ENCODE results near the gene INO80C.
"Not testable (repeated sequence)": the region's sequence is repeated elsewhere in the genome, so short reads cannot be mapped to it uniquely, and the experiment has no call there.

The INO80C gene

GRCh38 chr18:35487525-35487924 is 10.2 kb downstream of the INO80C start:
- peaks cover 25% of the 10 kb centered on the region for H3K4me1 ChIP-seq (ENCODE audit: insufficient read depth, low read length)
- H3K36me3 ChIP-seq (ENCODE audit: insufficient read depth, low read length); H3K9me3 ChIP-seq (ENCODE audit: control insufficient read depth, insufficient read depth, low read length); H3K9ac ChIP-seq (ENCODE audit: low read depth, low read length): not testable (repeated sequence)

GRCh38 chr18:35485852-35486251 is 11.9 kb downstream of the INO80C start:
- Histone ChIP-seq H3K4me1 (ENCODE audit: insufficient read depth, low read length) (peaks cover 12% of the 10 kb centered on the region), H3K9ac (ENCODE audit: low read depth, low read length) (no peak overlapping the region), H3K9me3 (ENCODE audit: control insufficient read depth, insufficient read depth, low read length) (no peaks in the 10 kb centered on the region), H3K36me3 (ENCODE audit: insufficient read depth, low read length) (0 out of 2 replicates have a peak, but pooled peaks cover 2% of the 10 kb centered on the region)

- Histone ChIP-seq H3K4me1 (ENCODE audit: insufficient read depth, low read length) (no peaks in the 10 kb centered on the region; the same call in 1 of the 2 replicates), H3K36me3 (ENCODE audit: insufficient read depth, low read length) (0 out of 2 replicates have a peak, but pooled peaks cover 2% of the 10 kb centered on the region), H3K9ac (ENCODE audit: low read depth, low read length) (no peak overlapping the region), H3K9me3 (ENCODE audit: control insufficient read depth, insufficient read depth, low read length) (no peaks in the 10 kb centered on the region)
These were observed 13.7 kb downstream of the INO80C start for GRCh38 chr18:35484034-35484433.

GRCh38 chr18:35481960-35482366 is 15.8 kb downstream of the INO80C start:
- Histone ChIP-seq H3K36me3 (ENCODE audit: insufficient read depth, low read length) (0 out of 2 replicates have a peak, but pooled peaks cover 2% of the 10 kb centered on the region), H3K4me1 (ENCODE audit: insufficient read depth, low read length) (no peaks in the 10 kb centered on the region; the same call in 1 of the 2 replicates), H3K9me3 (ENCODE audit: control insufficient read depth, insufficient read depth, low read length) (no peaks in the 10 kb centered on the region), H3K9ac (ENCODE audit: low read depth, low read length) (no peak overlapping the region)

GRCh38 chr18:35479911-35480586 is 17.7 kb downstream of the INO80C start:
- Histone ChIP-seq H3K36me3 (ENCODE audit: insufficient read depth, low read length) (0 out of 2 replicates have a peak, but pooled peaks cover 2% of the 10 kb centered on the region), H3K9me3 (ENCODE audit: control insufficient read depth, insufficient read depth, low read length) (no peaks in the 10 kb centered on the region), H3K9ac (ENCODE audit: low read depth, low read length) (no peak overlapping the region), H3K4me1 (ENCODE audit: insufficient read depth, low read length) (no peaks in the 10 kb centered on the region)

- Histone ChIP-seq H3K9ac (ENCODE audit: low read depth, low read length) (no peak overlapping the region), H3K36me3 (ENCODE audit: insufficient read depth, low read length) (0 out of 2 replicates have a peak, but pooled peaks cover 2% of the 10 kb centered on the region), H3K9me3 (ENCODE audit: control insufficient read depth, insufficient read depth, low read length) (no peaks in the 10 kb centered on the region), H3K4me1 (ENCODE audit: insufficient read depth, low read length) (no peaks in the 10 kb centered on the region)
These were observed 19.0 kb downstream of the INO80C start for GRCh38 chr18:35478520-35479435.

- Histone ChIP-seq H3K9me3 (ENCODE audit: control insufficient read depth, insufficient read depth, low read length) (no peaks in the 10 kb centered on the region), H3K4me1 (ENCODE audit: insufficient read depth, low read length) (no peaks in the 10 kb centered on the region), H3K9ac (ENCODE audit: low read depth, low read length) (no peak overlapping the region), H3K36me3 (ENCODE audit: insufficient read depth, low read length) (no peaks in the 10 kb centered on the region)
These were observed 19.8 kb downstream of the INO80C start for GRCh38 chr18:35477974-35478373.

- H3K4me1 ChIP-seq (ENCODE audit: insufficient read depth, low read length): no peaks in the 10 kb centered on the region
- no peak overlapping the region for H3K9ac ChIP-seq (ENCODE audit: low read depth, low read length)
- no peaks in the 10 kb centered on the region for H3K9me3 ChIP-seq (ENCODE audit: control insufficient read depth, insufficient read depth, low read length)
- H3K36me3 ChIP-seq (ENCODE audit: insufficient read depth, low read length): peaks cover 2% of the 10 kb centered on the region; the same call in 1 of the 2 replicates
These were observed 20.3 kb downstream of the INO80C start for GRCh38 chr18:35477497-35477896.

GRCh38 chr18:35474884-35475283 is 22.9 kb downstream of the INO80C start:
- Histone ChIP-seq H3K36me3 (ENCODE audit: insufficient read depth, low read length) (peaks cover 4% of the 10 kb centered on the region; the same call in 1 of the 2 replicates), H3K4me1 (ENCODE audit: insufficient read depth, low read length) (no peaks in the 10 kb centered on the region), H3K9ac (ENCODE audit: low read depth, low read length) (no peak overlapping the region), H3K9me3 (ENCODE audit: control insufficient read depth, insufficient read depth, low read length) (no peaks in the 10 kb centered on the region)

- Histone ChIP-seq H3K36me3 (ENCODE audit: insufficient read depth, low read length) (peaks cover 4% of the 10 kb centered on the region; the same call in 1 of the 2 replicates), H3K4me1 (ENCODE audit: insufficient read depth, low read length) (no peaks in the 10 kb centered on the region), H3K9me3 (ENCODE audit: control insufficient read depth, insufficient read depth, low read length) (no peaks in the 10 kb centered on the region), H3K9ac (ENCODE audit: low read depth, low read length) (no peak overlapping the region)
These were observed 24.2 kb downstream of the INO80C start for GRCh38 chr18:35473562-35473961.

GRCh38 chr18:35470435-35470834 is 27.3 kb downstream of the INO80C start:
- H3K36me3 ChIP-seq (ENCODE audit: insufficient read depth, low read length): peaks cover 4% of the 10 kb centered on the region; the same call in 1 of the 2 replicates
- no peaks in the 10 kb centered on the region for H3K9me3 ChIP-seq (ENCODE audit: control insufficient read depth, insufficient read depth, low read length)
- no peaks in the 10 kb centered on the region for H3K4me1 ChIP-seq (ENCODE audit: insufficient read depth, low read length)
- no peak overlapping the region for H3K9ac ChIP-seq (ENCODE audit: low read depth, low read length)

GRCh38 chr18:35469725-35470124 is 28.0 kb downstream of the INO80C start:
- H3K4me1 ChIP-seq (ENCODE audit: insufficient read depth, low read length): no peaks in the 10 kb centered on the region
- H3K9ac ChIP-seq (ENCODE audit: low read depth, low read length): no peak overlapping the region

GRCh38 chr18:35468711-35469110 is 29.0 kb downstream of the INO80C start:
- H3K36me3 ChIP-seq (ENCODE audit: insufficient read depth, low read length): peaks cover 4% of the 10 kb centered on the region; the same call in 1 of the 2 replicates
- no peaks in the 10 kb centered on the region for H3K4me1 ChIP-seq (ENCODE audit: insufficient read depth, low read length)
- H3K9me3 ChIP-seq (ENCODE audit: control insufficient read depth, insufficient read depth, low read length): no peaks in the 10 kb centered on the region
- H3K9ac ChIP-seq (ENCODE audit: low read depth, low read length): no peak overlapping the region

More at GRCh38 chr18:35469725-35470124, 28.0 kb downstream of the INO80C start:
- Histone ChIP-seq H3K36me3 (ENCODE audit: insufficient read depth, low read length) (peaks cover 4% of the 10 kb centered on the region; the same call in 1 of the 2 replicates), H3K9me3 (ENCODE audit: control insufficient read depth, insufficient read depth, low read length) (no peaks in the 10 kb centered on the region)

- Histone ChIP-seq H3K4me1 (ENCODE audit: insufficient read depth, low read length) (no peaks in the 10 kb centered on the region), H3K9me3 (ENCODE audit: control insufficient read depth, insufficient read depth, low read length) (no peaks in the 10 kb centered on the region), H3K9ac (ENCODE audit: low read depth, low read length) (no peak overlapping the region), H3K36me3 (ENCODE audit: insufficient read depth, low read length) (peaks cover 3% of the 10 kb centered on the region; the same call in 1 of the 2 replicates)
These were observed 30.1 kb downstream of the INO80C start for GRCh38 chr18:35467624-35468016.

All from ES-I3 (cell line).